Stimulated activated CD4-positive, alpha-beta T cell treated with anti-CD3 and anti-CD28 coated beads, Interleukin-1b, Interleukin-23, amount 100 ng/mL, for 4 hours (primary cell): ENCODE measurements around the gene CBX3.
A peak's percentile ranks its signal among the peaks of the same experiment; 100 is the strongest.
"Not testable (repeated sequence)": the region's sequence is repeated elsewhere in the genome, so short reads cannot be mapped to it uniquely, and the experiment has no call there.

Experiments
- DNase-seq, 2 donors: peaks; one replicate each; pipeline ENCODE4 v3.0.0-alpha.2; 2020; ENCODE audit warnings: low read depth in 2 of 2

The CBX3 gene

DNA sequence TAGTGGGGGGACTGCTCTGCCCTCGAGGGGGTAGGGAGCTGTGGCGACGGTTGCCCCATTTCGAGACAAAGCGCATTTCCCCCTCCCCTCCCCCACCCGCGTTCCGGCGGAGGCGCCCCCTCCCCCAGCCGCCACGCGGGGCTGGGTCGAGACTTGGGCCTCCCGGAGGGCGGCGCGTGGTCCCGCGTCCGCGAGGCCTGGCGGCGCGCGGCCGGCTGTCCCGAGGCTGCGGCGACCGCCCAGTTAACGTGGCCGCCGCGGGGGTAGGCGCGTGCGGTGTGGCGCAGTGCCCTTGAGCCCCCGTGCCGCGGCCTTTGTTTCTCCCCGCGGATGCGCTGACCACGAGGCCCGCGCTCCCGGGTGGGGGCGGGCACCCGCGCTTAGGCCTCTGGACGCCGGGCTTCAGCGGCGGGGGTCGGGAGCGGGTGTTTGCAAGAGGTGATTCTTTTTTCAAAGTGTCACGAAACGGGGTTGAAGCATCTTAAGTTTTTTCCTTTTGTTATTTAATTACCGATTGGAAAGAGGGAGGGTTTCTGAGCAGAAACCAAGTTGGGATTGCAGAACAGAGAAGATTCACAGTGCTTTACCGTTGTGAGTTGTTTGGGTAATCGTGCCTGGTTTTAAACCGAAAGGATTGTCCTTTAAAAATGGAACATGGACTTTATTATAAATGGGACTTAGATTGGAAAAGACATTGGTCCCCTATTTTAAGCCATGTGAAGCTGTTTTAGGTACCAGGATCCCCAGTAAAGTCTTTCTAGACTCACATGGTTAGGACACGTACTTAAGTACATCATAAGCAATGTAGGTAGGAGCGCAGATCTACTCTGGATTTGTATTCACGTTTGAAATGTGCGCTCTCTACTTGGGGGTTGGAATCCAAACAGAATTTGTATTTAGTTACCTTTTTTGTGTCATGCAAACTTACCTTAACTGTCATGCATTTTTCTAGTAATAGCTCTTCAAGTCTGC is 760 bp downstream of the CBX3 start:
- peak; percentile 63 to 69 for DNase-seq

DNA sequence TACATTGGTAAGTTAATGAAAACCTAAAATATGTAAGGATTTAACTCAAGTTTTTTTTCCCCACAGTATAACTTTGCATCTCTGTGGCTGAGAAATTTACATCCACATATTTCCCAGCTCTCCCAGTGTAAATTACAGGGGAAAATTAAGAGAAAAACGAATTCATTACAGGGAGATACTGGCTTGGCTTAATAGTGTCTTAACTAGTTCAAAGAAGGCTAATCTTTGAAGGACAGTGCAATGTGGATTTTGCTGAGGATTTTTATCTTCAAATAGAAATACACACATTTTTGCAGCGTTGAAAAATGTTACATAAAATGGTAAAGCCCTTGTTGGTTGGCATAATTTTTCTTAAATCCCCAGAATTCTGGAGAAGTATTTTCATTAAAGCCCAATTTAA is 1.5 kb downstream of the CBX3 start:
- DNase-seq: no peak

GRCh38 chr7:26208040-26208439 is 6.5 kb downstream of the CBX3 start:
- DNase-seq: no peak

- DNase-seq: no peak
Measured at GRCh38 chr7:26212921-26213718, 11.6 kb downstream of the CBX3 start.

DNA sequence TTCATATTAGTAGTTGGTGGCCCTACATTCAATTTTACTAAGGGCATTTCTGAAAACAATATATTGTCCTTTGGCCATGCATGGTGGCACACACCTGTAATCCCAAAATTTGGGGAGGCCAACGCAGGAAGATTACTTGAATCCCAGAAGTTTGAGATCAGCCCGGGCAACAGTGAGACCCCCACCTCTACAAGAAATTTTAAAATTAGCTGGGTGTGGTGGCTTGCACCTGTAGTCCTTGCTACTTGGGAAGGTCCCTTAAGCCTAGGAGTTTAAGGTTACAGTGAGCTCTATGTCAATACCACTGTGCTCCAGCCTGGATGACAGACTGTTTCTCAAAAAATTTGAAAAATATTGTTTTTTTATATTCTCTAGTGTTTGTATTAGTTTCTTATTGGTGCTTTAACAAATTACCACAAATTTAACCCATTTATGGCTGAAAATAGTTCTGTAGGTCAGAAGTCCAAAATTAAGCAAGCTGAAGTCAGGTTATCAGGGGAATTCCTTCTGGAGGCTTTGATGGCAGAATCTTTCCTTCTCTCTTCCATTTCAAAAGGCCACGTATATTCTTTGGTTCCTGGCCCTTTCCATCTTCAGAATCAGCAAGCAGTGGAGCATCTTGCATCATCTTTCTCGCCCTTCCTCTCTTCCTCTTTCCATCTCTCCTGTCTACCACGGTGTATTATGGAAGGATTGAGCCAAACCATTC is 12.4 kb downstream of the CBX3 start:
- no peak for DNase-seq

DNA sequence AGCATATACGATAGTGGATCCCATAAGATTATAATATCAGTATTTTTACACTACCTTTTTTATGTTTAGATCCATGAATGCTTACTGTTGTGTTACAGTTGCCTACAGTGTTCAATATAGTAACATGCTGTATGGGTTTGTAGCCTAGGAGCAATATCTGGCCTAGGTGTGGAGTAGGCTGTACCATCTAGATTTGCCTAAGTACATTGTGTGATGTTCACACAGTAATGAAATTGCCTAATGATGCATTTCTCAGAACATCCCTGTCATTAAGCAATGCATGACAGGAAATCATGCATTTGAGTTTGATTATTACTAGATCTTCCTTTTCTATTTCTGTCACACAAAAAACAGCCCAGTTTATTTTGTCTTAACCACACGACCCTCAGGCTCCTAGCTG is 14.5 kb downstream of the CBX3 start:
- DNase-seq: no peak

DNA sequence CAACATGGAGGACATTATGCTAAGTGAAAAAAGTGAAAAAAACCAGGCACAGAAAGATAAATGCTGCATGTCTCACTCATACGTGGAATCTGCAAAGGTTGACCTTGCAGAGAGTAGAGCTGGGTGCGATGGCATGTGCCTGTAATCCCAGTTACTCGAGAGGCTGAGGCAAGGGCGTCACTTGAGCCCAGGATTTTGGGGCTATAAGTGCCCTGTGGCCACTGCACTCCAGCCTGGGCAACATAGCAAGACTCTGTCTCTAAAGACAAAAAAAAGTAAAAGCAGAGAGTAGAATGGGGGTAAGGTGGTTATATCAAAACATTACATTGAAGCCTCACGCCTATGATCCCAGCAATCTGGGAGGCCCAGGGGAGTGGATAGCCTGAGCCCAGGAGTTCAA is 22.8 kb downstream of the CBX3 start:
- DNase-seq: no peak

- no peak for DNase-seq
Measured at GRCh38 chr7:26227987-26228386, 26.4 kb downstream of the CBX3 start.

GRCh38 chr7:26233902-26234511 is 32.5 kb downstream of the CBX3 start:
- DNase-seq: no peak

DNA sequence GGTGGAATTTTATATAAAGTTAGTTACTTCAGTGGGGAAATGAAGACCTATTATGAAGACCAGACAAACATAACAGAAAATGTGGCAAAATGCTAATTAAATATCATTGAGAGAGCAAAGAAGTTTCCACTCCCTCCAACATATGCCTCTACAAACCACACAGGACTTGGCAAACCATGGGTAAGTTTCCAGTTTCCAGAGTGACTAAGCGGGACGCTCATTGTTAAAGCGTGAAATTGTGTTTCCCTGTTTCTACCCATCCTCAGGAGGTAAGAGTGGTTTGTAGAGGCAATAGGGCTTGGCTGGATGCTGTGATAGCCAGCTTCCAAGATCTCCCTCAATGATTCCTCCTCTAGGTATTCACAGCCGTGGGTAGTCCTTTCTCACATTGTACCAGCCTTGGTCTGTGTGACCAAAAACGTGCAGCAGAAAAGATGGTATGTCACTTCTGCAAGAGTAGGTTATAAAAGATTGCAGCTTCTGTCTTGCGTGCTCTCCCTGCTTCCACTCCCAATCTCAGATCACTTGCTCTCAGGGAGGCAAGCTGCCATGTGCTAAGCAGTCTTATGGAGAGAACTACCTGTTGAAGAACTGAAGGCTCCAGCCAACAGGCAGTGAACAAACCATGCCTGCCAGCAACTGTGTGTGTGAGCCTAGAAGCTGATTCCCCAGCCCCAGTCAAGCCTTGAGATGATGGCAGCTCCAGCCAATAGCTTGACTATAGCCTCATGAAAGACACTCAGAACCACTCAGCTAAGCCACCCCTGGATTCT is 35.7 kb downstream of the CBX3 start:
- DNase-seq: no peak

DNA sequence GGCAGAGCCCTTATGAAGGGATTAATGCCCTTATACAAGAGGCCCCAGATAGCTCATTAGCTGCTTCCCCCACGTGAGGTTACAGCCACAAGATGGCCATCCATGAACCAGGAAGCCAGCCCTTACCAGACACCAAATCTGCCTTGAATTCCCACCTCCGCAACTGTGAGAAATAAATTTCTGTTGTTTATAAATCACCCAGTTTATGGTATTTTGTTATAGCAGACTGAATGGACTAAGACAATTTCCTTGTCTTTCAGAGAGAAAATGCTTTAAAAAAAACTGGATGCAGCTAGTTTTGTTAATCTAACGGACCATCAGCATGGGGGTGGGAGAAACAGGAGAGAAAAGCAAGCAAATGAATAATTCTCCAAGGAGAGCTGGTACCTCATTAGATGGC is 36.5 kb downstream of the CBX3 start:
- no peak for DNase-seq

DNA sequence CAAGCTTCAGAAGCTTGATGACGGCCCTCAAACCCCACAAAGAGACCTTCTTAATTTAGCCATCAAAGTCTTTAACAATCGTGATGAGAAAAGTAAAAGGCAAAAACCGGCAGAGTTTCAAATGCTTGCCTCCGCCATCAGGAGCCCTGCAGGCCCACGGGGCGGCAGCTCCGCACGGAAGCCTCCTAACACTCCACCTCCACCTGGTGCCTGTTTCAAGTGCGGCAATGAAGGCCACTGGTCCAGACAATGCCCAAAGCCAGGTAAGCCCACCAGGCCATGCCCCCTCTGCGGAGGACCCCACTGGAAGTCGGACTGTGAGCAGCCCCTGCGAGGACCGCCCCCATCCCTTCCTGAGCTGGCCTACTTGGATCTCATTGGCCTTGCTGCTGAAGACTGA is 43.6 kb downstream of the CBX3 start:
- no peak for DNase-seq

DNA sequence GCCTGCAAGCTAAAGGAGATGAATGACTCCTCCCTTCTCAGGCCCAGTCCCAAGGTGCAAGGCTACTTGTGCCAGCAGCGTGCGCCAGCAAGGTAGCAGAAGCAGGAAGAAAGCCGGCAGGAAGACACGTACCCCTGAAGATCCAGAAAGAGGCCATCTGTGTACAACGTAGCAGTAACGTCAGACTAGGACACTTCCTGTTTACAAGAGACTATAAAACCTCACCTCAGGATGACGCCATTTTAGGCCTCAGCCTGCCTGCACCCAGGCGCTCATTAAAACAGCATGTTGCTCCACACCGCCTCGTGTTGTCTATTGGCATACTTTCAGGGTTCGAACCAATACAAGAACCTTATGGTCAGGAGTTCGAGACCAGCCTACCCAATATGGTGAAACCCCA is 48.7 kb downstream of the CBX3 start:
- no peak for DNase-seq

DNA sequence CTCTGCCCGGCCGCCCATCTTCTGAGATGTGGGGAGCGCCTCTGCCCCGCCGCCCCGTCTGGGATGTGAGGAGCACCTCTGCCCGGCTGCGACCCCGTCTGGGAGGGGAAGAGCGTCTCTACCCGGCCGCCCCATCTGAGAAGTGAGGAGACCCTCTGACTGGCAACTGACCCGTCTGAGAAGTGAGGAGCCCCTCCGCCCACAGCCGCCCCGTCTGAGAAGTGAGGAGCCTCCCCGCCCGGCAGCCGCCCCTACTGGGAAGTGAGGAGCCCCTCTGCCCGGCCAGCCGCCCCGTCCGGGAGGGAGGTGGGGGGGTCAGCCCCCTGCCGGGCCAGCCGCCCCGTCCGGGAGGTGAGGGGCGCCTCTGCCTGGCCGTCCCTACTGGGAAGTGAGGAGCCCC is 60.3 kb downstream of the CBX3 start:
- not testable (repeated sequence) for DNase-seq
